Embryonic facial prominence (tissue), 1 donor: Measurements from ENCODE around the gene TLR6.

ENCODE experiments used
- DNase-seq: peaks from one replicate; pipeline ENCODE4 v3.0.0-alpha.2; 2016; ENCODE audit errors: extremely low spot score

TLR6 gene

DNA sequence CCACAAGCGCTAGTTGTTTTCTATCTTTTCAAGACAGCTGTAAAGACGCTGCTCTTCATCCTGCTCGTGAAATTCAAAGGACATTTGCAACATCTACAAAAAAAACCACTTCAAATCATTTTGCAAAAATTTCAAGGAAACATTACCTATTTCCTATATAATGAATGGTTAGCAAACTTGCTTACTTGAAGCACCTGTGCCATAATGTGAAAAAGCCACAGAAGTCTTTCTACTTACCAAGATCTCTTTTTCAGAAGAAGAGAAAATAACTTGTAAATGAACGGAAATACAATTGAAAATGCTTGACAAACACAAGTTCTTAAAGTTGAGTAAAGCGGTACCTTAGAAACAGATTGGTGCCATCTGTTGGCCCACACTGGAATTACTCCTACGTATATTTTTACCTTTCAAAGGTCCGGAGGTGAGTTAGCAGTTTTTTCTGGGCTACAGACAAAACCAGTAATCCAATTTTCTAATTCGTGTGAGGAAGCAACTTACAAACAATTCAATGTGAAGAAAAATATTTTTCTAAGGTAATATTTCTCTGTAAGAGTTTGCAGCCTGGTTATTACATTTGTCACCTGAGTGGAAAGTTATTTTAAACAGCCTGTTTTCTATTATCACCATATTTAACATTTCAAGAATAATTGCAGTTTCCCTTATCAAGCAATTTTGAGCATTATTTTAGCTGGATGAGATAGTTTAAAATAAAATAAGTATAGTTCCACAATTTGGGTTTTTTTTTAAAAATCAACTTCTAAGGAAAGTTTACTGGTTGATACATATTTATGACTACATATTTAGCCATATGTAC, at the start of gene TLR6:
Gene TLR6 (minus strand): TSS at position 294 of the 814 bp plus-strand sequence. CDS start 27,344 bp downstream, outside the sequence.
- DNase-seq, result no peak

DNA sequence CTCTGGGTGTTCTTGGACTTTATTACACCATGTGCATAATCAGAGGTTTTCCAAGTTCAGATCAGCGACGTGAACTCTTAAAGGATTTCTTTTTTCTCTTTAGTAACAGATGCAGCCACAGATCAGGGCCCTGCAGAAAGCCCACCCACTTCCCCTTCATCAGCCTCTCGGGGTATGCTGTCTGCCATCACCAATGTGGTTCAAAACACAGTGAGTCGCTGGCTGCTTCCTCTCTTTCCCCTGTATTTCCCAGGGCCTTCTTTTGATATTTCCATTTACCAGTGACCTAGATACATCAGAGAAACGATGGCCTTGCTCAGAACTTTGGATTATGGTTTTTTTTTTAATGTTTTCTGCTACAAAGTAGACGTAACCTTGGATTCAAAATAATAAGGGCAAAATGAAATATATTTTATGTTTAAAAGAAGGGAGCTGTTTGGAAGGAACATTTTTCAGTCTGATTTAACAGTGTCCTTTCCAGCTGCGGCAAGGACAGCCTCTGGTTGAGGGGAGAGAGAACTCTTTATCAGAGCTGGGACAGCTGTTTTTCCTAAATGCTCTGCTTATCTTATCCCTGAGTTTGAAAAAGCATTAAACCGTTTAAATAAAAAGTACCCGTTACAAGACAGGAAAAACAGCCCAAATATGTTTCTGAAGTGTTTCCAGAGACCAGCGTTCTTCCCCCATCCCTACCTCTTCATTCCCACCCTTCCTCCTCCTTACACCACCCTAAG, 49.2 kb upstream of the TLR6 start:
- DNase-seq, result no peak

GRCh38 chr4:38904682-38905081, 48.1 kb upstream of the TLR6 start:
- no peak for DNase-seq

DNA sequence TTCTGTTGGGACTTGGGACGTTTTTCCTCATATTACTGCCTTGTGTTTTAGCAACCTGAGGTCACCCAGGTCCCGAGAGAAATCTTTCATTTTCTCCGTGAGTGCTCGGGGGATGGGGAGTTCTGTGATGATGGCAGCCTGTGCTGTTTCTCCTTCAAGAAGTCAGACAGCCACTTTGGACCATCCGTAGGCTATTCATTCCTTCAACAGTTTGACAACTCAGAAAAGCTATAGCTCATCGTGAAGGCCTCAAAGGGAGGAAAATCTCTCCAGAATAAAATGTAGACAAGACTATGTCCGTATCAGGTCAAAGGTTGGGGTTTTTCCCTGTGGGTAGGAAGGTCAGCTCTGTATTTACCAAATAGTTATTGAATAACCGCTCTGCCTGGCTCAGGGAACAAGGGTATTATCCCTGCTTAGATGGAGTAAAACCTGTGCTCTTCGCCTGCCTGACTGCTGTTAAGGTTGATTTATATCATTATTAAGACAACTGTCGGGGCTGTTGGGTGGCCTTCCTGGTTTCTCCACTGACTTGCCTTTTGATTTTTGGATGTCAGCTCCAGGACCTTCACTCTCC, 47.6 kb upstream of the TLR6 start:
- DNase-seq, result no peak

DNA sequence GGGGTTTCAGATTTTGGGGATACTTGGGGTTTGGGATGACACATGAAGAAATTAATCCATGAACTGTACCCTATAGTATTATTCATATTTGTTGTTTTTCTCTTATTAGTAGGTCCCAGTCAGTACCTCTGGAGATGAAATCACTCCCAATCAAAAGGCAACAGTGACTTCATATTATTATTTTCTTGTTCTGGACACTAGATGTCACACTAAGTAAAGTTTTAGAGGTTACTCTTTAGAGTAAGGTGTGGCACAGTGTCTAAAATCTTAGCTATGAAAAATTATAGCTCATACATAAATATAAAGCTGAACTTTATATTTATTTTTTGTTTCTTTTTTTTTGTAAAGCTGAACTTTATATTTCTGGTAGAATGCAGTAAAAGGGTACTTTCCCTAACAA, 46.1 kb upstream of the TLR6 start:
- DNase-seq, result peak; percentile 29

DNA sequence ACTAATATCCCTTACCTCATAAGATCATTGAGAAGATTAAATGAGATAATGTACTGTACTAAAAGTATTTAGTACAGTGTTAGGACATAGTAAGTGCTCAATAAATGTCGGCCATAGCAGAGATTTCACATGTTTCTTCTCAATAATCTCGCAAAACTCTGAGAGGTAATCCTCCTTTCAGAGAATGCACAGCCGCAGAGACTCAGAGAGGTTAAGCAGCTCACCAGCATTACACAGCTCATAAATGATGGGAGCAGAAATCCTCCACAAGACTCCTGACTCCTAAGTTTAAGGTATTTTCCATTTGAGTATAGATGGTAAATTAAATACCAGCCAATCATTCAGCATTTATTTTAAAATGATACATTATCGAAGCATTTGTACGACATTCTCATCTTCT, 45.6 kb upstream of the TLR6 start:
- DNase-seq, result no peak

- DNase-seq, result no peak
Observed at GRCh38 chr4:38898245-38898644, 41.6 kb upstream of the TLR6 start.

GRCh38 chr4:38896940-38897339, 40.3 kb upstream of the TLR6 start:
- no peak for DNase-seq

DNA sequence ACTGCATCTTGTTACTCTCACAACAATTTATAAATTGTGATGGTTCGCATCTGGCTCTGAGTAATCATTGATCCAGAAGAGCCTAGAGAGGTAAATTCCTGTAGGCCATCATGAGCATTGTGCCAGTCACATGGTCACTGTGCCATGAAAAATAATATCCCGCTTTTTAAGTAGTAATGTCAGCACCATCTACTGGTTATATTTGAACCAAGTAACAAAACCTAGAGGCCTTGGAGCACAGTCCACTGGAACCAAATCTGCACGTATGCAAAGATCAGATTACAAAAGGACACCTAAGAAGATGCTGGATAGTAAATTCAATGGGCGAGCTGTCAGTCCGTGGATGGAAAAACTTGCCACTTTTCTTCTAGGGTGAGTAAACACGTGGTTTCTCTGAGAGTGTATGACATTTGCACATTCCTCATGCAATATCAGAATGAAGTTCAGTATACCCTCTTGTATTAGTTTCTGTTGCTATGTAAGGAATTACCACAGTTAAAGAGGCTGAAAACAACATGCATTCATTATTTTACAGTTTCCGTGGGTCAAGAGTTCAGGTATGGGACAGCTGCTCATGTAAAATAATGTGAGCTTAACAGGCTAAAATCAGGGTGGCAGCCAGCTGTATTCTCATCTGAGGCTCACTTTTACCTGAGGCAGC, 37.8 kb upstream of the TLR6 start:
- DNase-seq, result no peak

GRCh38 chr4:38891051-38891983, 34.7 kb upstream of the TLR6 start:
- no peak for DNase-seq

- no peak for DNase-seq
Observed at GRCh38 chr4:38889143-38889542, 32.5 kb upstream of the TLR6 start.

- no peak for DNase-seq
Observed at GRCh38 chr4:38884254-38884653, 27.6 kb upstream of the TLR6 start.

DNA sequence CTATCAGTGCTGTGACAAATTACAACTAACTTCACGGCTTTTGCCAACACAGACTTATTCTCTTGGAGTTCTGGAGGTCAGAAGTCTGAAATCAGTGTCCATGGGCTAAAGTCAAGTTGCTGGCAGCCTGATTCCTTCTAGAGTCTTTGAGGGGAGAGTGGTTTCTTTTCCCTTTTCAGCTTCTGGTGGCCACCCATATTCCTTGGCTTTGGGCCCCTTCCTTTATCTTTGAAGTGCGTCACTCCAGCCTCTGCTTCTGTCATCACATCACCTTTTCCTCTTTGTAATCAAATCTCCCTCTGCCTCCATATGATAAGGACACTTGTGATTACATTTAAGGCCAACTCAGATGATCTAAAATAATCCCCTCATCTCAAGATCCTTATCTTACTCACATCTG, 20.0 kb upstream of the TLR6 start:
- DNase-seq, result no peak

GRCh38 chr4:38873290-38873944, 16.8 kb upstream of the TLR6 start:
- no peak for DNase-seq

DNA sequence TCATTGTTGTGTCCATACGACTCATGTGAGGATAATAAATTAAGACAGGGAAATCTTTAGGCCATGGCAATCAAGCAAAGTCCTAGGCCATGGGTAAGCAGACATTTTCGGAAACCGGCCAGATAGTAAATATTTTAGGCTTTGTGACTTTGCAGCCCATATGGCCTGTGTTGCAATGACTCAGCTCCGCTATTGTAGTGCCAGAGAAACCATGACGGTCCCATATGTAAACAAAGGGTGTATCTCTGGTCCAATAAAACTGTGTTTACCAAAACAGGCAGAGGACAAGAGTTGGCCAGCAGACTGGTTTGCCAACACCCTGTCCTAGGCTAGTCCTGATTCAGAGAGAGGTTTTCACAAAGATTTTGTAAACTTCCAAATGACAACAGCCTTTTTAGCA, 16.0 kb upstream of the TLR6 start:
- no peak for DNase-seq

DNA sequence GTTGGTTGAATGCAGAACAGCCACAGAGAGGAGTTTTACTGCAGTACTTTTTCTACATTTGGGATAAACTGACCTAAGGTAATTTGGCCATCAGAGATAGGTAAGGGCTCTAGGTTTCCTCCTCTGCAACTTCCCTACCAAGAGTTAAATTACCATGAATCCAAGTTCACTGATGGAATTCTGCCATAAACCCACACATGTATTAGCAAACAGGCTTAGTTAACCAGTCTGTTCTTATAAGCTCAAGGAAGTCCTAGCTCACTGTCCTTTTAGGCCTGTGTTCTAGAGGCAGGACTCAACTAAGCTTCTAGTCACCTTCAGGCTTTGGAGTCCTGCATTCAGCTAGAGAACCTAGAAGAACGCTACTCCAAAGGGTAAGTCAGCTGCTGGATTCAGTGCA, 15.0 kb upstream of the TLR6 start:
- no peak for DNase-seq

GRCh38 chr4:38870098-38870808, 13.6 kb upstream of the TLR6 start:
- DNase-seq, result no peak

DNA sequence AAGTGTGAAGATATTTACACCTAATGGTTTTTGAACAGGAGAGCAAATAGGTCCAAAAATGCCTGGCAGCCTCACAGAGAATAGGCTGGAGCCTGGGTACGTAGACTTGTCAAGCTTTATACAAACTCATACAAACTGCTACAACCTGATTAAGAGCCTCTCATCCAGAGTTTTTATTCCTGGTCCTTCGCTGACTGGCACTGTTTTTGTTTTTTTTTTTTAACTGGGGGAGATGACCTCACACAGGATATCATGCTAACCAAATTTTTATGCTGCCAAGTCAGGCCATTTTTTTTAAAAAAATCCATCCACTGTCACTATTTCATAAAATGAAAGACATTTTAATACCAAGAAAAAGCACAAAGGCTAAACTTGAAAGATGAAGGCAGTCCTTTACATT, 12.9 kb upstream of the TLR6 start:
- DNase-seq, result no peak

DNA sequence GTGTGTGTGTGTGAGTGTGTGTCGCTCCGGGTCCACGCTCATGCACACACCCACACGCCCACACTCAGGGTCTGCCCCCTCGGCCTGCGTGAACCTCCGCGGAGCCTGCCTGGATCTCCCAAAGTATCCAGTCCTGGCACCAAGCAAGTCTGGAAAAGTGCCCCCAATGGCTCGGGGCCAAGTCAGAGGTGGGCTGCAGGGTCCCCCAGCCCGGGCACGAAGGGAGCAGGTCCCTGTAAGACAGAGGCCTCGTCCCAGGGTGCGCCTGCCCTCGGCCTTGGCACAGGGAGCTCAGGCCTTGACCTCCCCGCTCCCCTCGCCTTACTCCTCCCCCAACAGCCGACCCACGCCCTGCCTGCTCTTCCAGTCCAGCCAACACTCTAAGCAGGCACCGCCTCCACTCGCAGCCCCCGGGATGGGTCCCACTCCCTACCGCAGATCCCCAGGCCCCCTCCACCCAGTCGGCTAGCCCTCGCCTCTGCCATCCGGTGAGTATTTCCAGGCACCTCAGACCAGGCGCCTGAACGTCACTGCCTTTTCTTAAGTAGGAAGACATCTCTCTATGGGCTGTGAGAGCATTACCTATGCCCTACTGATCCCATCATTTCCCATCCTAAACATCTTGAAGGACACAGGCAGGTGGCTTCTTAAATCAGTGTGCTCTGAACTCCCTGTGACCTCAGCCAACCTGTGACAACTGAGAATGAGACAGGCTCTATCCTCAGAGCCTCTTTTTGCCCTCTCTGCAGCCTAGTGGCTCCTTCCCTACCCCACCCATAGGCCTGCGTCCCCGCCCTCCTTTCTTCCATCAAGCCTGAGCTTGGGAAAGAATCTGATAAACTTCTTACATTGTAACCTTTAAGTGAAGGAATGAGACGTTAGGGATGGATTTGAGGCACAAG, 11.7 kb upstream of the TLR6 start:
- no peak for DNase-seq
